IPS-NIHi11 (cell line): ENCODE results near the gene TIE1.
A peak's percentile ranks its signal among the peaks of the same experiment; 100 is the strongest.

Experiments used
- DNase-seq: peaks from one replicate; pipeline ENCODE4 v3.0.0; 2012; ENCODE audit warnings: mixed read lengths, low spot score

TIE1 gene

GRCh38 chr1:43274125-43274803 lies 26.5 kb upstream of the TIE1 start:
- no peak for DNase-seq

- DNase-seq: no peak
These were observed 26.0 kb upstream of the TIE1 start for GRCh38 chr1:43274804-43275180.

GRCh38 chr1:43275826-43276620 lies 24.8 kb upstream of the TIE1 start:
- no peak for DNase-seq

- no peak for DNase-seq
These were observed 24.1 kb upstream of the TIE1 start for GRCh38 chr1:43276673-43277072.

GRCh38 chr1:43277116-43277876 lies 23.5 kb upstream of the TIE1 start:
- DNase-seq: no peak

GRCh38 chr1:43279161-43279560 lies 21.6 kb upstream of the TIE1 start:
- no peak for DNase-seq

GRCh38 chr1:43279666-43280065 lies 21.1 kb upstream of the TIE1 start:
- DNase-seq: no peak

- DNase-seq: no peak
These were observed 20.1 kb upstream of the TIE1 start for GRCh38 chr1:43280692-43281091.

GRCh38 chr1:43282220-43283195 lies 18.3 kb upstream of the TIE1 start:
- DNase-seq: no peak

GRCh38 chr1:43284065-43284464 lies 16.7 kb upstream of the TIE1 start:
- no peak for DNase-seq

- no peak for DNase-seq
These were observed 16.2 kb upstream of the TIE1 start for GRCh38 chr1:43284546-43285110.

GRCh38 chr1:43285269-43285990 lies 15.4 kb upstream of the TIE1 start, which contains the start of gene C1orf210:
C1orf210 (minus strand) TSS chr1:43285581; CDS start chr1:43283270, 2,311 bp downstream.
- DNase-seq: peak; percentile 97

- DNase-seq: no peak
These were observed 14.7 kb upstream of the TIE1 start for GRCh38 chr1:43286115-43286514.

- DNase-seq: no peak
These were observed 14.2 kb upstream of the TIE1 start for GRCh38 chr1:43286533-43286932.

GRCh38 chr1:43288058-43288784 lies 12.6 kb upstream of the TIE1 start:
- no peak for DNase-seq

GRCh38 chr1:43288785-43289706 lies 11.7 kb upstream of the TIE1 start:
- no peak for DNase-seq

GRCh38 chr1:43292216-43292615 lies 8.6 kb upstream of the TIE1 start:
- no peak for DNase-seq

GRCh38 chr1:43292679-43293078 lies 8.1 kb upstream of the TIE1 start:
- DNase-seq: no peak

GRCh38 chr1:43293176-43293575 lies 7.6 kb upstream of the TIE1 start:
- DNase-seq: no peak
